GM03348 (cell line): ENCODE measurements around the gene PAFAH1B2.
"Not testable (repeated sequence)": the region's sequence is repeated elsewhere in the genome, so short reads cannot be mapped to it uniquely, and the experiment has no call there.

ENCODE experiments used
- DNase-seq: peaks from one replicate; pipeline ENCODE4 v3.0.0; 2012; ENCODE audit warnings: low spot score

PAFAH1B2 gene

DNA sequence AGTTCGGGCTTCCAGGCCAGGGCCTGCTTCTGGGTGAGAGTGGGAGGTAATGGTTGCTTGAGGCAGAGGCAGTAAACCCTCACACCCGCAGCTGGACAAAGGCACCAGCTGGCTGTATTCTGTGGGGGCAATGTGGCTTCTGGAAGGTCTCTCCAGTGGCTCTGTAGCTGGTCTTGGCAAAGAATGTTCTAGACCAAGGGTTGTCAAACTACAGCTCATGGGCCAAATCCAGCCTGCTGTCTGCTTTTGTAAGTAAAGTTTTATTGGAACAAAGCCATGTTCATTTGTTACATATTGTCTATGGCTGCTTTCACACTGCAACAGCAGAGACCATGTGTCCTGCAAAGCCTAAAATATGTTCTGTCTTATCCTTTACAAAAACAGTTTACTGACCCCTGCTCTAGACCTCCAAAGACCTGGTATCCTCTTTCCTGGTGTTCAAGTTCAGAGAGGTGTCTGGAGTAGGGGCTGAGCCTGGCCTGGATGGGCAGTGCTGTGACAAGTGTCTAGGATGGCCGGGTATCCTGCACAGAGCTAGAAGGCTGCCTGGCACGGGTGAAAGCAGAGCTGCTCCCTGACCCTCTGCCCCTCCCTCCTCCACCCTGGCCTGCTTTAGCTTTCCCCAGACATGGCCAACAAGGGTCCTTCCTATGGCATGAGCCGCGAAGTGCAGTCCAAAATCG, 58.4 kb downstream of the PAFAH1B2 start:
- DNase-seq, result no peak

- no peak for DNase-seq
Measured at GRCh38 chr11:117203069-117203407, 59.0 kb downstream of the PAFAH1B2 start.

DNA sequence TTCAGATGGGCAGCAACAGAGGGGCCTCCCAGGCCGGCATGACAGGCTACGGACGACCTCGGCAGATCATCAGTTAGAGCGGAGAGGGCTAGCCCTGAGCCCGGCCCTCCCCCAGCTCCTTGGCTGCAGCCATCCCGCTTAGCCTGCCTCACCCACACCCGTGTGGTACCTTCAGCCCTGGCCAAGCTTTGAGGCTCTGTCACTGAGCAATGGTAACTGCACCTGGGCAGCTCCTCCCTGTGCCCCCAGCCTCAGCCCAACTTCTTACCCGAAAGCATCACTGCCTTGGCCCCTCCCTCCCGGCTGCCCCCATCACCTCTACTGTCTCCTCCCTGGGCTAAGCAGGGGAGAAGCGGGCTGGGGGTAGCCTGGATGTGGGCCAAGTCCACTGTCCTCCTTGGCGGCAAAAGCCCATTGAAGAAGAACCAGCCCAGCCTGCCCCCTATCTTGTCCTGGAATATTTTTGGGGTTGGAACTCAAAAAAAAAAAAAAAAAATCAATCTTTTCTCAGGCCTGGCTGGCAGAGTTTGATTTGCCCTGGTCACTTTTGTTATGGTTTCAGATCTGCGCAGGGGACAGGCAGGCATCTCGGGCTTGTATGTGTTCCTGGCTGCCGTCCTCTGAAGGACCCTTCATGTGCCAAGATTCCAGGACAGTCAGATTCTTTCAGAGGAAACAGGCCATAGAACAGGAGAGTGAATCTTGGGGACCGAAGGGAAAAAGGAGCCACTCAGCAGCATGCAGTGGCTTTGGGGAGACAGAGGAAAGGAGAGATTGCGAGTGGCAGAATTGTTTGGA, 60.4 kb downstream of the PAFAH1B2 start:
- DNase-seq, result no peak

DNA sequence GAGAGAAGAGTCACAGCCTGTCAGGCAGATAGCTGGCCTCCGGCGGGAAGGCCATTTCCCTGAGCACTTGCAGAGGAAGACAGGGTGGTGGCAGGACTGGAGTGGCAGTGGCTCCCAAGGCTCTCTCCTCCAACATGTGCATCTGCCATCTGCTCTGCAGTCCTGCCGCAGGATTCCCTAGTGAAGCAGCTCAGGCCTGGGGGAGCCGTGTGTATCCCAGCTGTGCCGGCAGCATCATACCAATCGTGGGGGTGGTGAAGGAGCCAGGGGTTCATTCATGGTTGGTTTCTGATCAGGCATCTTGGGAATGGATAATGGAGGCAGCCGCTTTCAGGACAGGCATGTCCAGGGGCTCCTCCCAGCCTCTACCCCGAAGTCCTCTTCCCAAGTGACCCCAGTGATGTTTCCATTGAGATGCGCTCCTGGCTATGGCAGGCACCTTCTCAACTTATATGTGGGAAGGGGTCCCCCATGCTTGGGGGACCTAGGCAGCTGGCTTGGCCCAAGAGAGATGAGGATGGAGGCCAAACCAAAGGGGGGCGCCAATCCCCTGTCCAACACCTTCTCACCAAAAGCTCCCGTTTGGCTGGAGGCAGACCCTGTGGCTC, 61.2 kb downstream of the PAFAH1B2 start:
- no peak for DNase-seq

- DNase-seq, result not testable (repeated sequence)
Measured at GRCh38 chr11:117206111-117206510, 62.0 kb downstream of the PAFAH1B2 start.

DNA sequence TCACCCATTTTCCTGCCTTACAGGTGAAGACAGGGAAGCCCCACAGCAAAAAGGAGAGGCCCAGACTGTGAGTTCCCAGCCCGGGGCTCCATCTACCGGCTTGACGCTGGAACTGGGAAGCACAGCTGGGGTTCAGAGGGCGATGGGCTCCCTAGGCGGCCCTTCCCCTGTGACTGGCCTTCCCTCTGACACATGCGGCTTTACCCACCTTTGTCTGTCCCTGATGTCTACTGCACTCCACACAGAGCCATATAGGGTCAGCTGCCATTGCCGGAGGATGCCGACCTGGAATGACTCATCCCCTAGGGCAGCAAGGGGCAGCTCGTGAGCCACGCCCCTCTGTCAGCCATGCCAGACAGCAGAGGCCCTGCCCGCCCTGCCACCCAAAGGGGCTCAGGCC, 62.8 kb downstream of the PAFAH1B2 start:
- DNase-seq, result not testable (repeated sequence)

DNA sequence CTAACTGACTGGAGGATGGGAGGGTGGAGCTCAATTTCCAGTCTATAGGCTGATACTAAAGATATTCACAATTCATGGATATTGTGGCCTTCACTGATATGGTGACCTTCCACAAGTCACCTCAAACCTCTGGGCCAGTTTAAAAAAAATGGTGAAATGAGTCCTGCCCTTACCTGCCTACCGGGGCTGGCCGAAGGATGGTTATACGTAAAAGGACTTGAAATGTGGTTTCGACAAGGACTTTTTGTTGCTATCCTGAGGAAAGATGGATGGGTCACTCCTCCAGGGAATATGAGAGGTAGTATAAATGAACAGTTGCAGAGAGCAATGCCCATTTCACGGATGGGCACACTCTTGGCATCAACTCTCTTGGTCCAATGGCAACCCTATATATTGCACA, 63.4 kb downstream of the PAFAH1B2 start:
- not testable (repeated sequence) for DNase-seq

DNA sequence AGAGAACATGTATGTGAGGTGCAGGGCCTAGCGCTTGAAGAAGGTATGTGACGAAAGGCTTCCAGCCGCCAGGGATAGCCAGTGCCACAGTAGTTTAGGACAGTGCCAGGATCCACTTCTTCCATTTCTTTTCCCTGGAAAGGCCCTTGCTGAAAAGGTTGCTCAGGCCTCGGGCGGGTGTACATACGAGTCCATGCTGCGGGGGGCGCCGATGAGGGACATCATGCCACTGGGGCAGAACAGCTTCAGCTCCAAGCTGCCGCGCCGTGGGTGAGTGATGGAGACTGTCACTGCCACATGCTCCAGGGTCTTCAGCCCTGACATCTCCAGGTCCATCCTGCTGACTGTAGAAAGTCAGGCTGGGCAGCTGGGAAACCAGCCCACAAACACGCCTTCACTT, 64.6 kb downstream of the PAFAH1B2 start:
- not testable (repeated sequence) for DNase-seq

DNA sequence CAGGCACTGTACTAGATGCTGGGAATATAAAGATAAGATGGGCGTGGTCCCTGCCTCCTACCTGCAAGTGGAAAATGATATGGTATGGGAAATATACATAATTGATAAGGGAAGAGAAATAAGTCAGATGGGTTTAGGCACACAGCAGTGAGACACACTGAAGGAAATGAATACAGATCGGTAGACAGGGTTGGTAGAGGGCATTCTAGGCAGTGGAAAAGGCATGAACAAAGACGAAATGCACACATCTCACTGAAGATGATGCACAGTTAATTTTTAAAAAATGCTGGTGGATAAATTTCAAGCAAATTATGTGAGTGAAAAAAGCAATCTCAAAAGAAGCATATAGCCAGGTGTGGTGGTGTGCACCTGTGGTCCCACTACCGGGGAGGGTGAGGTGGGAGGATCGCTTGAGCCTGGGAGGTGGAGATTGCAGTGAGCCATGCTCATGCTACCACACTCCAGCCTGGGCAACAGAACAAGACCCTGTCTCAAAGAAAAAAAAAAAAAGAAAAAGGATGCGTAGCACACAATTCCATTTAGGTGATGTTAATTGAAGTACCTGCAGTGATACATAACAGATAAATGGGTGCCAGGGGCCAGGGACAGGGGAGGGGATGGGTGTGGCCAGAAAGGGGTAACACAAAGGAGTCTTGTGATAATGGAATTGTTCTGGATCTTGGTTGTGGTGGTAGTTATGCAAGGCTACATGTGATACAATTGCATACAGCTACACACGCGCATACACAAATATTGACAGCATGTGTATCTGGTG, 65.5 kb downstream of the PAFAH1B2 start:
- not testable (repeated sequence) for DNase-seq

DNA sequence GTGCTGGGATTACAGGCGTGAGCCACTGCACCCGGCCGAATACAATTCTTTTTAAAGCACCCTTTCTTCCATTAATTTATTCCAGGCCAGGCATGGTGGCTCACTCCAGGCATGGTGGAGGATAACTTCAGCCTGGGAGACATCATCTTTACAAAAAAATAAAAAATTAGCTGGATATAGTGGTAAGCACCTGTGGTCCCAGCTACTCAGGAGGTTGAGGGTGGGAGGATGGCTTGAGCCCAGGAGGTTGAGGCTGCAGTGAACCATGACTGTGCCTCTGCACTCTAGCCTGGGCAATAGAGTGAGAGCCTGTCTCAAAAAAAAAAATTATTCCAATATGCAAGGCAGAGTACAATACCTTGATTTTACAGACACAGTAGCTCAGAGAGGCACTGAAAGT, 66.5 kb downstream of the PAFAH1B2 start:
- no peak for DNase-seq

DNA sequence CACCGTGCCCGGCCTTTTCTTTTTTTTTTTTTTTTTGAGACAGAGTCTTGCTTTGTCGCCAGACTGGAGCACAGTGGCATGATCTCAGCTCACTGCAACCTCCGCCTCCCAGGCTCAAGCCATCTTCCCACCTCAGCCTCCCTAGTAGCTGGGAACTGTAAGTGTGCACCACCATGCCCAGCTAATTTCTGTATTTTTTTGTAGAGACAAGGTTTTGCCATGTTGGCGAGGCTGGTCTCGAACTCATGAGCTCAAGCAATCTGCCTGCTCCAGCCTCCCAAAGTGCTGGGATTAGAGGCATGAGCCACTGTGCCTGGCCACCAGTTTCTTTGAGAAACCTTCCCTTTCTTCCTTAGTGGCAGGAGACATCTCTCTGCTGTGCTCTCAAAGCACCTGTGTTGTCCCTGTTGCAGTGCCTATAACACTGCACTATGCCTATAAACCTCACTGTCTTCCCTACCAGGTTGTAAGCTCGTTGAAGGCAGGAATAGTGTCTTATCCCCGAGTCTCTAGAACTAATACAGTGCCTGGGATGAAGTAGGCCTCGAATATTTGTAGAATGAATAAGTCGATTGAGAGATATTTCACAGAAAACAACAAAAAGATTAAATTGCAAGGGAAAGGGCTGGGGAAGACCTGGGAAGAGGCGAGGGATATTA, 68.7 kb downstream of the PAFAH1B2 start:
- no peak for DNase-seq

DNA sequence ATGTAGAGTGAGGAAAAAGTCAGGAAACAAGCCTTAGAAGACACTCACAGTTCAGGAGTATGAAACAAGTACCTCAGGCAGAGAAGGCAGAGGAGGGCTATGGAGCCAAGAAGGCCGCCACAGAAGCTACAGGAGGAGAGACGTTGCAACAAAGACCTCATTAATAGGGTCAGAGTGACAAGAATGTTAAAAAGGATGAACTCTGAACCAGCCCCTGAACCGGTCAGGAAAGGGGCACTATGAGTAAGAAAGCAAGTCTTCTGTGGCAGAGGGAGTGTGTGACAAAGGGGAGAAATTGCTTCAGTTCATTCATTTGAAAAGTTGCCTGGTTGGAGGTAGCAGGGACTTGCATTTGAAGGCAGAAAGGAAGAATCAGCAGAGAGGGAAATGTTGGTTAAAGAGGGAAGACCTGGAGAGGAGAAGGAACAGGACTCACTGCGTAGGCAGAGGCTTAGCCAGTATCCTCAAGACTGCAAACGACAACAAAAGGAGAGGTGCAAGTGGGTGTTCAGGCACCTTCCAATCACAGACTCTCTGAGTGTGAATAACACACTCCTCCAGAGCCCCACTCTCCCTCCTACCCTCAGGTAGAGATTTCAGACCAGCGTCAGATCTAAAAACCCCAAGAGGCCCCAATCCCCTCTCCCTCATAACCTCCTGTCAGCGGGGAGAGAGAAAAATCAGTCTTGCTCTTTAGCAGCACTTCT, 70.5 kb downstream of the PAFAH1B2 start:
- no peak for DNase-seq

DNA sequence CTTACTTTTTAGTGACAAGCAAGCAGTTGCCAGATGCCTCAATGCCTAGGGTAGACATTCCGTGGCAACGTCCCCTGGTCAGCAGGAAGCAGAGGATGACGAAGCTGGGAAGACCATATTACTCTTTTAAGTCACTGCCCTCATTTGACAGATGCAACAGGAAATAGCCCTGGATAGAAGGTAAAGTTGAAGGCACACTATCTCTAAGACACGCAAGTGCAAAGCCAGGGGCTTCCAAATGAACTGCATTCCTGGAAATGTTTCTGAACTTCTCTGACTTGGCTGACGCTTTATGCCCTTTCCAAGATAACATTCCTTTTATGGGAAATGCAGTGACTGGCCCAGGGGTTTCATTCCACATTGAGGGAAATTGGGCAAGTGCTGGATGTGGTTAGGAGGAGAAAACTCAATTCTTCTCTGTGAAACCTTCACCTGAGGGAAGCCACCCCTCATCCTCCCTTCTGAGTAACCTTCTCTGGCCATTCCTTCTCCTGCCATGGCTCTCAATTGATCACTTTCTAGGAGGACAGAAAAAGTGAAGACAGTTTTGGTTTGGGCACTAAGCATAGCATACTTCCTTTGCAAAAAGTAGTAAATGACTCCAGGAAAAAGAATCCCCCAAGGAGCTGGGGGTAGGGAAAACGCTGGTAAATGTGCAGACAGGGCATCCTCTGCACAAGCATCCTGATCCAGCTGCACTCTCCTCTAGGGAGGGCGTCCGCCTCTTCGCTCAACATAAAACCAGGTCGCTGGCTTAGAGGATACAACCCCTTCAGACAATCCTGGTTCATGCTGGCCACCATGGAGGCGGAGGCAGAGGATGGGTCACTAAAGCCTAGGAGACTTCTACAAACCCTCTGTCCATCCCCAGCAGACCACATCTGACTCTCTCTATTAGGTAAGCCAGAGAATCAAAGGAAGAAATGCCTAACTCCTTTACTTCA, 73.3 kb downstream of the PAFAH1B2 start:
- DNase-seq, result peak; percentile 42

- DNase-seq, result no peak
Measured at GRCh38 chr11:117218133-117218915, 74.2 kb downstream of the PAFAH1B2 start.

GRCh38 chr11:117219001-117219400, 74.9 kb downstream of the PAFAH1B2 start:
- DNase-seq, result no peak

DNA sequence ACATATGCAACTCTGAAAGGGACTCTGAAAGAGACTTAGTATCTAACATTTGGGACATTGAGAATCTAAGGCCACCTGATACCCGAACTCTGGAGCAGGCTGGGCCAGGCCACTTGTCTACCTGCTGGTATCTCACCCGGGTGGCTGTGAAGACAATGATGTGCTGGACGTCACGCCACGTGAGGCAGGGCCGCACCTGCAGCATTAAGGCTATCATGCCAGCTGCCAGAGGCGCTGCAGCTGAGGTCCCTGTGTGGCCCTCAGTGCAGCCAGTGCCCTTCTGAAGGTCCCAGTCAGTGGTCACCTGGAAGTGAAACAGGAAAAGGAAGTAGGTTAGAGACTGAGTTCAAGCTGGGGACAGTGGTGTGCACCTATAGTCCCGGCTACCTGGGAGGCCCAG, 75.4 kb downstream of the PAFAH1B2 start:
- no peak for DNase-seq

- no peak for DNase-seq
Measured at GRCh38 chr11:117219995-117220394, 75.9 kb downstream of the PAFAH1B2 start.

DNA sequence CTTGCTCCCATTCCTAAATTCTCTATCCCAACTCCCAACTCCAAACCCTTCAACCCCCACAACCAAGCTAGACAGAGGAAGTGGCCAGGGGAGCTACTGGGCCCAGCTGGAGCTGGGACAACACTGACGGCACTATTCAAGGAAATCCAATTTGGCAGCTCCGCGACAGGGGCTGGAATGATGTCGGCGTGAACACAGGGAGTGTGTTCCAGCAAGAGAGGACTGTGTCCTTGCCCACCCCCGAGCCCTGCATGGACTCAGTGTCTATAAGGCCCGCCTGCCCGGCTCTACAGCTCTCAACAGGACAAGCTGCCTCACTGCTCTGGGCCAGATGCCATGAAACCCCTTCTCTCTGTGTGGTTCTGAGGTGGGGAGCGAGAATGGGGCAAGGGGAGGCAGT, 76.5 kb downstream of the PAFAH1B2 start:
- no peak for DNase-seq
